Glutamatergic neuron (in vitro differentiated cells): Measurements from ENCODE around the gene FDCSP. TPM values are rescaled to one million over a fixed set of nuclear protein-coding genes. Genes with fewer than 3 reads are reported as not detected.
"Not testable (repeated sequence)": the region's sequence is repeated elsewhere in the genome, so short reads cannot be mapped to it uniquely, and the experiment has no call there.

ENCODE experiments used
- DNase-seq: peaks from one replicate; pipeline ENCODE4 v3.0.0; 2022
- H3K27ac Mint-ChIP-seq: one replicate; pipeline ENCODE4 v1.8.0; 2020; ENCODE audit warnings: mild to moderate bottlenecking, mixed read lengths, inconsistent platforms; ENCODE audit not compliant: unreplicated experiment
- H3K27me3 Mint-ChIP-seq: one replicate; pipeline ENCODE4 v1.8.0; 2020; ENCODE audit warnings: mild to moderate bottlenecking, moderate library complexity, mixed read lengths, inconsistent platforms; ENCODE audit not compliant: unreplicated experiment
- H3K36me3 Mint-ChIP-seq: one replicate; pipeline ENCODE4 v1.8.0; 2020; ENCODE audit warnings: mild to moderate bottlenecking, mixed read lengths, inconsistent platforms; ENCODE audit not compliant: unreplicated experiment
- H3K4me1 Mint-ChIP-seq: one replicate; pipeline ENCODE4 v1.8.0; 2020; ENCODE audit warnings: mild to moderate bottlenecking, low read depth, mixed read lengths, inconsistent platforms; ENCODE audit not compliant: unreplicated experiment
- H3K4me3 Mint-ChIP-seq: one replicate; pipeline ENCODE4 v1.8.0; 2020; ENCODE audit warnings: mild to moderate bottlenecking, mixed read lengths, inconsistent platforms; ENCODE audit not compliant: unreplicated experiment
- H3K9me3 Mint-ChIP-seq: one replicate; pipeline ENCODE4 v1.8.0; 2020; ENCODE audit warnings: mild to moderate bottlenecking, moderate library complexity, mixed read lengths, inconsistent platforms; ENCODE audit not compliant: unreplicated experiment
- total RNA-seq: library from RNA; stranded (reverse); fragmentation: NEBNext Ultra II Directional; extraction: Animal tissue kit (Norgen Biotek cat#: 25700); gene quantifications from one replicate; pipeline ENCODE4 v1.2.1, GENCODE V29; 2021; ENCODE audit not compliant: unreplicated experiment
- TF ChIP-seq, protein P1 (sequence below): fragments of 200-600 bp; sonication (generic); IDR thresholded peaks from one replicate; pipeline ENCODE4 v1.5.0; 2021; ENCODE audit not compliant: partially characterized antibody, unreplicated experiment

Gene FDCSP
- total RNA-seq, 1 donor from 2014 or later, result not detected

DNA sequence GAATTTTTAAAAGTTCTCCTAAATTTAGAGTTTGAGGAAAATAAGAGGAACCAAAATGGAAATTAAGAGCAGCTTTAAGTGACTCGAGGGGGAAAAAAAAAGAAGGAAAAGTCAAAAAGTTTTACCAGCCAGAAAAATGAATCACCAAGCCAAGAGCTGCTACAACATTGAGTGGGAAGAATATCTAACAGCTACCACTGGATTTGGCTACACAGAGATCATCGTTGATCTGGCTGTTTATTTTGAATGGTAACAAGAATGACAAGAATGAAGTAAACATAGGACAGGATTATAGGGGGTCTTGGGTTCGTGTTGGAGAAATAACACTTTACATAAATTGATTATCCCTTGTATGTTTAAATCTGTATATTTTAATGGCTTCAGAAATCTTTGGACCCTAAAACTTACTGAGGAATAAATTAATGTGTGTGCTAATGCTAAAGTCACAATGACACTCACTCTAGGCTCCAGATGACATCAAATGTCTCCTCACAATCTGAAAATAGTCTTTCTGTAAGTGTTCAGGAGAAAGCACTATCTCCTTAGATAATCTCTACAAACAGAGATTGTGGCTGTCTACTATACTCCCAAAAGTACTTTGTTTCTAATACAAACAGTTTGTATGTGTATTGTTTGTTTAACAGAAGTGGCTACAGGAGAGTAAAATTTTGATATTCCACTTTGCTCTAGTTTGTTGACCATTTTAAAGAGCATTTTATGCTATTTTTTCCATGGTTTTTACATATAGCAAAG is 13.4 kb downstream of the FDCSP start:
- no peaks in the 10 kb centered on the region for H3K27me3 Mint-ChIP-seq
- TF ChIP-seq, protein P1, sequence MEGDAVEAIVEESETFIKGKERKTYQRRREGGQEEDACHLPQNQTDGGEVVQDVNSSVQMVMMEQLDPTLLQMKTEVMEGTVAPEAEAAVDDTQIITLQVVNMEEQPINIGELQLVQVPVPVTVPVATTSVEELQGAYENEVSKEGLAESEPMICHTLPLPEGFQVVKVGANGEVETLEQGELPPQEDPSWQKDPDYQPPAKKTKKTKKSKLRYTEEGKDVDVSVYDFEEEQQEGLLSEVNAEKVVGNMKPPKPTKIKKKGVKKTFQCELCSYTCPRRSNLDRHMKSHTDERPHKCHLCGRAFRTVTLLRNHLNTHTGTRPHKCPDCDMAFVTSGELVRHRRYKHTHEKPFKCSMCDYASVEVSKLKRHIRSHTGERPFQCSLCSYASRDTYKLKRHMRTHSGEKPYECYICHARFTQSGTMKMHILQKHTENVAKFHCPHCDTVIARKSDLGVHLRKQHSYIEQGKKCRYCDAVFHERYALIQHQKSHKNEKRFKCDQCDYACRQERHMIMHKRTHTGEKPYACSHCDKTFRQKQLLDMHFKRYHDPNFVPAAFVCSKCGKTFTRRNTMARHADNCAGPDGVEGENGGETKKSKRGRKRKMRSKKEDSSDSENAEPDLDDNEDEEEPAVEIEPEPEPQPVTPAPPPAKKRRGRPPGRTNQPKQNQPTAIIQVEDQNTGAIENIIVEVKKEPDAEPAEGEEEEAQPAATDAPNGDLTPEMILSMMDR, result no peak
- no peak for DNase-seq
- no peaks in the 10 kb centered on the region for H3K36me3 Mint-ChIP-seq
- H3K4me3 Mint-ChIP-seq, result no peak overlapping the region
- no peaks in the 10 kb centered on the region for H3K4me1 Mint-ChIP-seq
- no peak overlapping the region for H3K27ac Mint-ChIP-seq
- H3K9me3 Mint-ChIP-seq, result no peaks in the 10 kb centered on the region

- H3K27ac Mint-ChIP-seq, result no peak overlapping the region
- no peaks in the 10 kb centered on the region for H3K9me3 Mint-ChIP-seq
- no peak for DNase-seq
- H3K27me3 Mint-ChIP-seq, result no peaks in the 10 kb centered on the region
- H3K4me3 Mint-ChIP-seq, result no peak overlapping the region
- TF ChIP-seq, protein P1, result no peak
- no peaks in the 10 kb centered on the region for H3K4me1 Mint-ChIP-seq
- no peaks in the 10 kb centered on the region for H3K36me3 Mint-ChIP-seq
These were observed 14.1 kb downstream of the FDCSP start for GRCh38 chr4:70239884-70240591.

- H3K27ac Mint-ChIP-seq, H3K27me3 Mint-ChIP-seq, H3K36me3 Mint-ChIP-seq, H3K9me3 Mint-ChIP-seq, DNase-seq, H3K4me1 Mint-ChIP-seq, H3K4me3 Mint-ChIP-seq: not testable (repeated sequence)
These were observed 16.4 kb downstream of the FDCSP start, which contains the start of gene CSN3 for GRCh38 chr4:70242297-70242696. Gene CSN3, plus strand, starts transcription at chr4:70242597. Its CDS starts 2,223 bp downstream, at chr4:70244820.

GRCh38 chr4:70243091-70243490 is 17.2 kb downstream of the FDCSP start:
- Mint-ChIP-seq H3K27ac (no peak overlapping the region), H3K4me1 (no peaks in the 10 kb centered on the region), H3K4me3 (no peak overlapping the region), H3K36me3 (no peaks in the 10 kb centered on the region), H3K9me3 (no peaks in the 10 kb centered on the region), H3K27me3 (no peaks in the 10 kb centered on the region)
- TF ChIP-seq, protein P1, result no peak
- no peak for DNase-seq

- Mint-ChIP-seq H3K36me3 (no peaks in the 10 kb centered on the region), H3K4me3 (no peak overlapping the region), H3K9me3 (no peaks in the 10 kb centered on the region), H3K27ac (no peak overlapping the region), H3K4me1 (no peaks in the 10 kb centered on the region), H3K27me3 (no peaks in the 10 kb centered on the region)
- DNase-seq, result no peak
- TF ChIP-seq, protein P1, result no peak
These were observed 25.5 kb downstream of the FDCSP start for GRCh38 chr4:70251250-70251944.
